ENCODE measurements around the gene PRKAR1A.
"Not testable (repeated sequence)": the region's sequence is repeated elsewhere in the genome, so short reads cannot be mapped to it uniquely, and the experiment has no call there.

Gene PRKAR1A

DNA sequence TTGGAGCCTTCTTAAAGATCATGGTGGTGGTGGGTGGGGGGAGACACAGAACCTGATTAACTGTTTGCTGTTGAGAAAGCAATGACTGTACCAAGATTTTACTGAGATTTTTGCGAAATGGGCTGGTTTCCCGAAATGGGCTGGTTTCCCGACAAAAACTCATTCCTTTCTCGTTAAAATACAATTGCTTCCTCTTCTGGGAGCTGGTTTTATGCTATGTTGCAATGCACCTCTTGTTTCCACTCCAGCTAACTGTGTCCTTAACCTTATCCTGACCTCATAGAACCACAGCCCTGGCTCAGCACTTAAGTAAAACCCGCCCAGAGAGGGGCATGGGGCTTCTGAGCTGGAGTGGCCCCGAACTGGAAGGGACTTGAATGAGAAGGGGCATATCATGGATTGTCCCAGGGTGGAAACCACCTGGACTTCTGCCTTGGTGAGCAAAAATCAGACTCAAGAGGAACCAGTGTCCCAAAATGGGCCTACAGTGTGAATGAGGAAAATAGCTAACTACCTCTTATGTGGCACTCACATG, 68.1 kb downstream of the PRKAR1A start (continued):
- TF ChIP-seq, protein P1, sequence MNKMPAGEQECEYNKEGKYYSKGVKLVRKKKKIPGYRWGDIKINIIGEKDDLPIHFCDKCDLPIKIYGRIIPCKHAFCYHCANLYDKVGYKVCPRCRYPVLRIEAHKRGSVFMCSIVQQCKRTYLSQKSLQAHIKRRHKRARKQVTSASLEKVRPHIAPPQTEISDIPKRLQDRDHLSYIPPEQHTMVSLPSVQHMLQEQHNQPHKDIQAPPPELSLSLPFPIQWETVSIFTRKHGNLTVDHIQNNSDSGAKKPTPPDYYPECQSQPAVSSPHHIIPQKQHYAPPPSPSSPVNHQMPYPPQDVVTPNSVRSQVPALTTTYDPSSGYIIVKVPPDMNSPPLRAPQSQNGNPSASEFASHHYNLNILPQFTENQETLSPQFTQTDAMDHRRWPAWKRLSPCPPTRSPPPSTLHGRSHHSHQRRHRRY (tag by site-specific recombination; IDR thresholded peaks at IDR 0.05) = no peak
- TF ChIP-seq GLIS1 (tag by site-specific recombination; IDR thresholded peaks at IDR 0.05) (no peak), PRDM6 (tag by site-specific recombination; IDR thresholded peaks at IDR 0.05) (no peak), KLF10 (tag by site-specific recombination; IDR thresholded peaks at IDR 0.05) (no peak), ZNF391 (tag by site-specific recombination; IDR thresholded peaks at IDR 0.05; ENCODE audit: borderline replicate concordance, low read depth) (no peak), ZBTB20 (tag by site-specific recombination; IDR thresholded peaks at IDR 0.05) (no peak), ATF2 (tag by site-specific recombination; IDR thresholded peaks at IDR 0.05; ENCODE audit: low read depth) (no peak)
- TF ChIP-seq, protein P2, sequence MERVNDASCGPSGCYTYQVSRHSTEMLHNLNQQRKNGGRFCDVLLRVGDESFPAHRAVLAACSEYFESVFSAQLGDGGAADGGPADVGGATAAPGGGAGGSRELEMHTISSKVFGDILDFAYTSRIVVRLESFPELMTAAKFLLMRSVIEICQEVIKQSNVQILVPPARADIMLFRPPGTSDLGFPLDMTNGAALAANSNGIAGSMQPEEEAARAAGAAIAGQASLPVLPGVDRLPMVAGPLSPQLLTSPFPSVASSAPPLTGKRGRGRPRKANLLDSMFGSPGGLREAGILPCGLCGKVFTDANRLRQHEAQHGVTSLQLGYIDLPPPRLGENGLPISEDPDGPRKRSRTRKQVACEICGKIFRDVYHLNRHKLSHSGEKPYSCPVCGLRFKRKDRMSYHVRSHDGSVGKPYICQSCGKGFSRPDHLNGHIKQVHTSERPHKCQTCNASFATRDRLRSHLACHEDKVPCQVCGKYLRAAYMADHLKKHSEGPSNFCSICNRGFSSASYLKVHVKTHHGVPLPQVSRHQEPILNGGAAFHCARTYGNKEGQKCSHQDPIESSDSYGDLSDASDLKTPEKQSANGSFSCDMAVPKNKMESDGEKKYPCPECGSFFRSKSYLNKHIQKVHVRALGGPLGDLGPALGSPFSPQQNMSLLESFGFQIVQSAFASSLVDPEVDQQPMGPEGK (tag by site-specific recombination; IDR thresholded peaks at IDR 0.05) = no peak

DNA sequence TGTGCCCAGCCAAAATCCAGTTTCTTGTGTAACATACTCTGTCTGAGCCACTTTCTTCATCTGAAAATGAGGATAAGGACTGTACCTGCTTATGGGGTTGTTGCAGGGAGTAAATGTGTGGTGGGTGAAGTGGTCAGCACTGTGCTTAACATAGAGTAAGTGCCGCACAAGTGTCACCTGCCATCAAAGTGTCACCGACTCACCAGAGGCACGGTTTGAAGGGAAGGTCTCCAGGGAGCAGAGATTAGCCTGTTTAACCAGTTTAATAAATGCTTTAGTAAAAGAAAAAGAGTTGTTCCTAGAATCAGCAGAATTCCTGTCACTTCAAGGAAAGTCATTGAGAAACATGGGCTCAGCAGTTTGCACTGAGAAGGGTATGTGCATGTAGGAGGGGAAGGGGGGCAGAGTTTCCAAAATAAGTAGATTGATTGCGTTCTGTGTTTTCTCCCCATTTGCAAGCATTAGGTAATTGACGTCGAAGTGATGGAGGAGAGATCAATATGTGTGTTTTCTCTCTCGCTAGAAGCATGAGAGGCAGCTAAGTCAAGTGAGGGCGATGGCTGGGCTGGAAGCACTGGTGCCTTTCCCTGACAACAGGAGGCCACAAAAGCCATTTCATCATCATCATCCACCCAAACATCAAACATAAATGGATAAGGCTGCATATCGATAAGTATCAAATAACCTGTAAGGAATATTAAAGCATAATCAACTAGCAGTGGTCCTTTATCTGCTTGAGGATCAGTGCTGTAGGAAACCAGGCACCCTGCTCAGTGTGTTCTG, 69.8 kb downstream of the PRKAR1A start:
- H3K36me3 ChIP-seq (ENCODE audit: control insufficient read depth in 2 of 2, insufficient read depth in 1 of 2, low read length in 2 of 2) = no peaks in the 10 kb centered on the region
- no peak overlapping the region for H3K27ac ChIP-seq (ENCODE audit: extremely low read depth, low read depth, low read length)
- POLR2A ChIA-PET = no interaction called here
- no peaks in the 10 kb centered on the region for H3K9me3 ChIP-seq (ENCODE audit: control insufficient read depth, insufficient read depth, low read depth, low read length)
- CTCF ChIA-PET = no interaction called here
- no peaks in the 10 kb centered on the region; the same call in 1 of the 2 replicates for H3K4me1 ChIP-seq (ENCODE audit: control insufficient read depth, insufficient read depth, low read length)
- H3K4me3 ChIP-seq (ENCODE audit: low read depth, low read length) = no peak overlapping the region
- TF ChIP-seq ZBTB1 (tag by site-specific recombination; IDR thresholded peaks at IDR 0.05) (no peak), INSM2 (tag by site-specific recombination; IDR thresholded peaks at IDR 0.05) (no peak), SCRT1 (tag by site-specific recombination; IDR thresholded peaks at IDR 0.05; ENCODE audit: borderline replicate concordance) (no peak)

DNA sequence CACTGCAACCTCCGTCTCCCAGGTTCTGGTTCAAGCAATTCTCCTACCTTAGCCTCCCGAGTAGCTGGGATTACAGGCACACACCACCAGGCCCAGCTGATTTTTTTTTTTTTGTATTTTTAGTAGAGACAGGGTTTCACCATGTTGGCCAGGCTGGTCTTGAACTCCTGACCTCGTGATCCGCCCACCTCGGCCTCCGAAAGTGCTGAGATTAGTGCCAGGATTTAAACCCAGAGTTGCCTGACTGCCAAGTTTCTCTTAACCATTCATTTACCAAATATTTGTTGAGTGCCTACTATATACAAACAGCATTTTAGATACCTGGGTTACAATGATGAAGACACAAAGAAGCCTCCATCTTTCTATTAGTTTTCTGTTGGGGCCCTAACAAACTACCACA, 70.6 kb downstream of the PRKAR1A start:
- H3K27ac ChIP-seq (ENCODE audit: extremely low read depth, low read depth, low read length); POLR2A ChIA-PET; H3K4me3 ChIP-seq (ENCODE audit: low read depth, low read length); H3K36me3 ChIP-seq (ENCODE audit: control insufficient read depth in 2 of 2, insufficient read depth in 1 of 2, low read length in 2 of 2); H3K4me1 ChIP-seq (ENCODE audit: control insufficient read depth, insufficient read depth, low read length); CTCF ChIA-PET; H3K9me3 ChIP-seq (ENCODE audit: control insufficient read depth, insufficient read depth, low read depth, low read length): not testable (repeated sequence)

Measured in HEK293 (cell line).